Effector memory CD4-positive, alpha-beta T cell (primary cell): ENCODE results near the gene PLCB1.

ENCODE experiments used
- DNase-seq, 3 donors: peaks; one replicate each; pipeline ENCODE4 v3.0.0-alpha.2; 2020
- H3K27ac ChIP-seq: 2 replicates; pipeline ENCODE4 v1.7.0; 2013; ENCODE audit warnings: mild to moderate bottlenecking, low read length, moderate library complexity; ENCODE audit not compliant: insufficient read depth, poor library complexity, severe bottlenecking
- H3K27me3 ChIP-seq: replicated peaks from 2 replicates; pipeline ENCODE4 v1.7.0; 2013; ENCODE audit warnings: mild to moderate bottlenecking, low read length; ENCODE audit not compliant: insufficient read depth, control insufficient read depth, poor library complexity, severe bottlenecking
- H3K36me3 ChIP-seq: 2 replicates; pipeline ENCODE4 v1.7.0; 2013; ENCODE audit warnings: mild to moderate bottlenecking, low read length, moderate library complexity; ENCODE audit not compliant: control insufficient read depth, insufficient read depth
- H3K4me1 ChIP-seq: 2 replicates; pipeline ENCODE4 v1.7.0; 2013; ENCODE audit warnings: low read length, mild to moderate bottlenecking; ENCODE audit not compliant: control insufficient read depth, insufficient read depth, poor library complexity, severe bottlenecking
- H3K4me3 ChIP-seq: 2 replicates; pipeline ENCODE4 v1.7.0; 2013; ENCODE audit warnings: low read length, low read depth, mild to moderate bottlenecking; ENCODE audit not compliant: insufficient read depth, poor library complexity, severe bottlenecking
- H3K9me3 ChIP-seq: 2 replicates; pipeline ENCODE4 v1.7.0; 2013; ENCODE audit warnings: mild to moderate bottlenecking, low read length, moderate library complexity; ENCODE audit not compliant: control insufficient read depth

Gene PLCB1

DNA sequence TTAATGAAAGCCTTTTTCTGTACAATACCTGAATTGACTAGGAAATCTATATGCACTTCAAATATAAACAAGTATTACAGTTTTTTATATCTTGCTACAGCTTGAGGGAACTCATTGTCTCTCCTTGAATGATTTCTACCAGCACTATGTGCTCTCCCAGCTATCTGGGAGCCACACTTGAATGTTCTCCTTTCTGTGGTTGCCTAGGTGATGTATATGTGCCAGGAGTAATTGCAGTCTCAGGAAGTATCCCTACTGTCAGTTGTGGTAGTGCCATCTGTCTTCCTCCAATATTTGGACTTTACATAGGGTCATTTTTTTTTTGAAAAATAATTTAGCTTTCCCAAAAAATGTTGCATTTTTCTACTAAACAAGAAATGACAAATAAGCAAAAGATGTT, 648.8 kb downstream of the PLCB1 start:
- Histone ChIP-seq H3K36me3 (no peaks in the 10 kb centered on the region), H3K4me3 (no peak overlapping the region), H3K27ac (no peak overlapping the region), H3K4me1 (peaks cover 2% of the 10 kb centered on the region), H3K27me3 (no peaks in the 10 kb centered on the region), H3K9me3 (no peaks in the 10 kb centered on the region)
- DNase-seq = no peak

- Histone ChIP-seq H3K36me3 (no peaks in the 10 kb centered on the region), H3K27me3 (no peaks in the 10 kb centered on the region), H3K4me1 (peaks cover 2% of the 10 kb centered on the region), H3K27ac (no peak overlapping the region), H3K4me3 (no peak overlapping the region), H3K9me3 (no peaks in the 10 kb centered on the region)
- DNase-seq = no peak
These were observed 650.7 kb downstream of the PLCB1 start for GRCh38 chr20:8782804-8783203.

DNA sequence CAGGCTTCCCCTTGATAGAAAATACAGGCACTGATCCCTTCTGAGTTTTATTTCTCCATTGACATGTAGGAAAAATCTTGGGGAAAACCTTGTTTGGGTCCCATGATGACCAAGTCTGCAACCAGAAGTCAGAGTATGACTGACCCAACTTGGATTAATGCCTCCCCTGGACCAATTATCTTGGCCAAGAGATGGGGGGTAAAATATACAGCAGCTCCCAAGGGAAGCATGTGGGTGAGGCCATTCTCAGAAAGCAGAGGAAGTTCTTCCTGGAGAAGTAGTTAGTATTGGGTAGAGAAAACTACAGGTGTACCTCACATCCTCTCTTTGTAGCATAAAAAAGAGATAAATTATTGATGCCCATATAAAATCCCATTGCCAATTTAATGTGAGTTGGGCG, 651.7 kb downstream of the PLCB1 start:
- H3K4me1 ChIP-seq = peaks cover 2% of the 10 kb centered on the region
- no peak for DNase-seq
- no peak overlapping the region for H3K27ac ChIP-seq
- H3K36me3 ChIP-seq = no peaks in the 10 kb centered on the region
- no peaks in the 10 kb centered on the region for H3K27me3 ChIP-seq
- H3K9me3 ChIP-seq = no peaks in the 10 kb centered on the region
- H3K4me3 ChIP-seq = no peak overlapping the region

GRCh38 chr20:8786383-8786782, 654.3 kb downstream of the PLCB1 start:
- Histone ChIP-seq H3K4me1 (no peaks in the 10 kb centered on the region), H3K9me3 (no peaks in the 10 kb centered on the region), H3K4me3 (no peak overlapping the region), H3K27me3 (no peaks in the 10 kb centered on the region), H3K36me3 (no peaks in the 10 kb centered on the region), H3K27ac (no peak overlapping the region)
- DNase-seq = no peak

DNA sequence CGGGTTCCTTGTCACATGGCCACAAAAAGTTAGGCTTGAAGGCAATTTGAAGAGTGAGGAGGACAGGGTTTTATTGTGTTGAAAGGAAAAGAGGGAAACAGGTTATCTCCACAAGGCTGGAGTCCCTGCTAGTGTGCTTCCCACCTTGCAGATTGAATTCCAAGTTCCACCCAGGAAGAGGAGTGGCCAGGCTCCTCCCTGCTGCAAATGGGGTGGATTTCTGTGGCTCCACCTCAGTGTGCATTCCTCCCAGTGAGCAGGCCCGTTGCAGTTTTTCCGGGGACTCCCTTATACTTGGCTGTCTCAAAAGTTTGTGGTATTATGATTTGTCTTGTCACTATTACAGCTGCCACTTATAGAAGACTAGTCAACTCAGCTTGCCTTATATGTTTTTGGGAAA, 655.0 kb downstream of the PLCB1 start:
- no peak overlapping the region for H3K27ac ChIP-seq
- no peaks in the 10 kb centered on the region for H3K27me3 ChIP-seq
- no peaks in the 10 kb centered on the region for H3K36me3 ChIP-seq
- H3K4me3 ChIP-seq = no peak overlapping the region
- no peak for DNase-seq
- H3K4me1 ChIP-seq = no peaks in the 10 kb centered on the region
- H3K9me3 ChIP-seq = no peaks in the 10 kb centered on the region

DNA sequence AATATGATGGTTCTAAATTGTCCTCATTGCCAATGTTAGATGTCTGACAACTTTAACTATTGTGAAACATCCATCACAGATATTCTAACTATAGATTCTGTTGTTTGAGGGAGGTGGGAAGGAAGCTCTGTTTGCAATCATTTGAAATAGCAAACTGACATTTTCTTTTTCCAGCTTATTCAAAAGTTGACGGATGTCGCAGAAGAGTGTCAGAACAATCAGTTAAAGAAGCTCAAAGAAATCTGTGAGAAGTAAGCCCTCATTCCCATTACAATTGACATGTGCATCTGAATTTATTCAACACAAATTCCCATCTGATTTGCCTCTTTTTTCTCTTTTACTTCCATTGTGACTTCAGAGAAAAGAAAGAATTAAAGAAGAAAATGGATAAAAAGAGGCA, 656.2 kb downstream of the PLCB1 start:
- Histone ChIP-seq H3K36me3 (no peaks in the 10 kb centered on the region), H3K4me3 (no peak overlapping the region), H3K4me1 (no peaks in the 10 kb centered on the region), H3K9me3 (no peaks in the 10 kb centered on the region), H3K27me3 (no peaks in the 10 kb centered on the region), H3K27ac (no peak overlapping the region)
- DNase-seq = no peak

- H3K27me3 ChIP-seq = no peaks in the 10 kb centered on the region
- DNase-seq = no peak
- no peak overlapping the region for H3K27ac ChIP-seq
- no peaks in the 10 kb centered on the region for H3K9me3 ChIP-seq
- H3K4me3 ChIP-seq = no peak overlapping the region
- no peaks in the 10 kb centered on the region for H3K36me3 ChIP-seq
- H3K4me1 ChIP-seq = no peaks in the 10 kb centered on the region
These were observed 656.8 kb downstream of the PLCB1 start for GRCh38 chr20:8788831-8789230.

GRCh38 chr20:8790442-8791074, 658.5 kb downstream of the PLCB1 start:
- H3K27ac ChIP-seq = no peak overlapping the region
- no peak for DNase-seq

GRCh38 chr20:8795404-8795803, 663.3 kb downstream of the PLCB1 start:
- Histone ChIP-seq H3K4me3 (no peak overlapping the region), H3K9me3 (no peaks in the 10 kb centered on the region), H3K27me3 (no peaks in the 10 kb centered on the region), H3K36me3 (no peaks in the 10 kb centered on the region), H3K4me1 (no peaks in the 10 kb centered on the region), H3K27ac (no peak overlapping the region)
- DNase-seq = no peak

More at GRCh38 chr20:8790442-8791074, 658.5 kb downstream of the PLCB1 start:
- H3K27me3 ChIP-seq = no peaks in the 10 kb centered on the region
- H3K36me3 ChIP-seq = no peaks in the 10 kb centered on the region
- H3K4me1 ChIP-seq = no peaks in the 10 kb centered on the region
- H3K4me3 ChIP-seq = no peak overlapping the region
- H3K9me3 ChIP-seq = no peaks in the 10 kb centered on the region

DNA sequence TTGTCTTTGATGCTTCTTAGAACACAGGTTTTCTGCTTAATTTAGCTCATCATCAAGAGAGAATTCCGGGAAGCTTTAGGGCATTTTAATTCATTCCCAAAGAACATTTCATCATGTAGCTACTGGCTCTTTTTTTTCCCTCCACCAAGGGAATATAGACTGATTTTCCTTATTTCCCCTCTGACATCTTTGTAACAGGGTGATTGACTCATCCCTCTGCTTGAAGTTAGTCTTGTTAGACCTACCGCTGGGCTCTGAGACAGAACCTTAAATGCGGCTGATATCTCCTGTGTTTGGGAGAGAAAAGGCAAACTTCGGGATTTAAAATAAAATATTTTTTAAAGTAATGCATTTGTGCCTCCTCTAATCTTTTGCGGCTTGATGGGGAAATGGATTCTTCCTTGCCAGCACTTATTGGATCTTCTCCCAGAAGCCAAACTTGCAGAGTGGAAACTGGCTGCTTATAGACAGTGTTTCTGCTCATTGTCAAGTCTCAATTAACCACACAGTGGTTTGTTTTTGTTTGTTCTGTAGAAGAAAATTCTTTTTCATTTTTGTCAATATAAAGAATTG, 664.1 kb downstream of the PLCB1 start:
- no peak for DNase-seq

More for the DNA sequence above, 664.1 kb downstream of the PLCB1 start:
- no peaks in the 10 kb centered on the region for H3K4me1 ChIP-seq
- H3K4me3 ChIP-seq = no peak overlapping the region
- no peaks in the 10 kb centered on the region for H3K36me3 ChIP-seq
- no peak overlapping the region for H3K27ac ChIP-seq
- H3K27me3 ChIP-seq = no peaks in the 10 kb centered on the region
- no peaks in the 10 kb centered on the region for H3K9me3 ChIP-seq
